ENCODE results near the gene TLCD5. TPM values are rescaled to one million over a fixed set of nuclear protein-coding genes. Genes with fewer than 3 reads are reported as not detected.

Gene TLCD5
- total and polyA plus RNA-seq, 9 donors: 4.0 to 13.2 (median 8.2) TPM

- no peak overlapping the region for H3K27ac ChIP-seq
- no peaks in the 10 kb centered on the region for H3K36me3 ChIP-seq
- DNase-seq: no peak
- intact Hi-C loops (cut with DNase I): no loop called here
- H3K4me1 ChIP-seq (ENCODE audit: insufficient read depth): peaks cover 11% of the 10 kb centered on the region
- H3K9me3 ChIP-seq: no peaks in the 10 kb centered on the region
- TF ChIP-seq CTCF (IDR thresholded peaks at IDR 0.05): no peak
- TF ChIP-seq POLR2A (IDR thresholded peaks at IDR 0.05): no peak
- TF ChIP-seq EP300 (IDR thresholded peaks at IDR 0.05): no peak
- no peak overlapping the region for H3K4me3 ChIP-seq
- H3K27me3 ChIP-seq: no peaks in the 10 kb centered on the region
Measured at GRCh38 chr11:120350637-120351036, 25.5 kb downstream of the TLCD5 start.

- H3K9me3 ChIP-seq: no peaks in the 10 kb centered on the region
- no peak for DNase-seq
- intact Hi-C loops (cut with DNase I): no loop called here
- H3K27ac ChIP-seq: no peak overlapping the region
- no peaks in the 10 kb centered on the region for H3K36me3 ChIP-seq
- TF ChIP-seq EP300 (IDR thresholded peaks at IDR 0.05) (no peak), POLR2A (IDR thresholded peaks at IDR 0.05) (no peak), CTCF (IDR thresholded peaks at IDR 0.05) (no peak)
- H3K27me3 ChIP-seq: no peaks in the 10 kb centered on the region
- H3K4me3 ChIP-seq: no peak overlapping the region
- H3K4me1 ChIP-seq (ENCODE audit: insufficient read depth): peaks cover 9% of the 10 kb centered on the region
- WGBS, 3 donors: 73 to 76% (median 73%) methylated on average over 6 of the region's 6 CpGs
Measured at GRCh38 chr11:120352405-120352804, 27.3 kb downstream of the TLCD5 start.

GRCh38 chr11:120354068-120354467 lies 29.0 kb downstream of the TLCD5 start:
- peaks cover 9% of the 10 kb centered on the region for H3K4me1 ChIP-seq (ENCODE audit: insufficient read depth)
- WGBS, 3 donors: 50 to 59% (median 53%) methylated on average over 1 of the region's 1 CpG
- intact Hi-C loops (cut with DNase I): no loop called here
- no peak for DNase-seq
- no peaks in the 10 kb centered on the region for H3K9me3 ChIP-seq
- no peaks in the 10 kb centered on the region for H3K36me3 ChIP-seq
- H3K27ac ChIP-seq: no peak overlapping the region
- TF ChIP-seq CTCF (IDR thresholded peaks at IDR 0.05): no peak
- no peak for TF ChIP-seq POLR2A (IDR thresholded peaks at IDR 0.05)
- no peak for TF ChIP-seq EP300 (IDR thresholded peaks at IDR 0.05)
- H3K4me3 ChIP-seq: no peak overlapping the region
- H3K27me3 ChIP-seq: no peaks in the 10 kb centered on the region

GRCh38 chr11:120354779-120355178 lies 29.7 kb downstream of the TLCD5 start:
- no peaks in the 10 kb centered on the region for H3K36me3 ChIP-seq
- 57 to 74% (median 71%) methylated on average over 6 of the region's 6 CpGs for WGBS, 3 donors
- H3K4me3 ChIP-seq: no peak overlapping the region
- TF ChIP-seq CTCF (IDR thresholded peaks at IDR 0.05): no peak
- no peak for TF ChIP-seq EP300 (IDR thresholded peaks at IDR 0.05)
- no peak for TF ChIP-seq POLR2A (IDR thresholded peaks at IDR 0.05)
- no peaks in the 10 kb centered on the region for H3K27me3 ChIP-seq
- no peak for DNase-seq
- H3K4me1 ChIP-seq (ENCODE audit: insufficient read depth): peaks cover 9% of the 10 kb centered on the region
- intact Hi-C loops (cut with DNase I): no loop called here
- H3K27ac ChIP-seq: no peak overlapping the region
- H3K9me3 ChIP-seq: no peaks in the 10 kb centered on the region

GRCh38 chr11:120357620-120358019 lies 32.5 kb downstream of the TLCD5 start:
- no peak for DNase-seq
- H3K27ac ChIP-seq: no peak overlapping the region
- H3K27me3 ChIP-seq: no peaks in the 10 kb centered on the region
- intact Hi-C loops (cut with DNase I): no loop called here
- H3K4me1 ChIP-seq (ENCODE audit: insufficient read depth): peaks cover 7% of the 10 kb centered on the region
- H3K9me3 ChIP-seq: no peaks in the 10 kb centered on the region
- no peak overlapping the region for H3K4me3 ChIP-seq
- WGBS, 3 donors: 85 to 90% (median 86%) methylated on average over 6 of the region's 6 CpGs
- no peaks in the 10 kb centered on the region for H3K36me3 ChIP-seq
- TF ChIP-seq EP300 (IDR thresholded peaks at IDR 0.05): no peak
- TF ChIP-seq CTCF (IDR thresholded peaks at IDR 0.05): no peak
- TF ChIP-seq POLR2A (IDR thresholded peaks at IDR 0.05): no peak
